Neural cell (in vitro differentiated cells): ENCODE measurements around the gene GUCA1A.

ENCODE experiments used
- EZH2 ChIP-seq: fragments of 200-600, 300-800 bp; shearing (Covaris generic), sonication (generic); IDR thresholded peaks from 2 replicates; pipeline ENCODE4 v1.6.1; 2014; ENCODE audit warnings: antibody characterized with exemption, low read length, borderline replicate concordance, mild to moderate bottlenecking; ENCODE audit not compliant: insufficient read depth, poor library complexity, severe bottlenecking
- MXI1 ChIP-seq: fragments of 450-650 bp; conservative IDR thresholded peaks from 2 replicates; pipeline ENCODE4 v1.6.1; 2014; ENCODE audit warnings: antibody characterized with exemption, mild to moderate bottlenecking; ENCODE audit not compliant: poor library complexity, severe bottlenecking
- RAD21 ChIP-seq: fragments of 450-650 bp; conservative IDR thresholded peaks from 2 replicates; pipeline ENCODE4 v1.6.1; 2014; ENCODE audit warnings: antibody characterized with exemption, mild to moderate bottlenecking, moderate library complexity
- TAF1 ChIP-seq: IDR thresholded peaks from 2 replicates; pipeline ENCODE4 v1.6.1; 2012; ENCODE audit warnings: low read depth
- TF ChIP-seq, protein P1 (sequence below): fragments of 450-650 bp; IDR thresholded peaks from 2 replicates; pipeline ENCODE4 v1.5.1; 2014; ENCODE audit warnings: antibody characterized with exemption, mild to moderate bottlenecking, moderate library complexity; ENCODE audit not compliant: poor library complexity, severe bottlenecking

DNA sequence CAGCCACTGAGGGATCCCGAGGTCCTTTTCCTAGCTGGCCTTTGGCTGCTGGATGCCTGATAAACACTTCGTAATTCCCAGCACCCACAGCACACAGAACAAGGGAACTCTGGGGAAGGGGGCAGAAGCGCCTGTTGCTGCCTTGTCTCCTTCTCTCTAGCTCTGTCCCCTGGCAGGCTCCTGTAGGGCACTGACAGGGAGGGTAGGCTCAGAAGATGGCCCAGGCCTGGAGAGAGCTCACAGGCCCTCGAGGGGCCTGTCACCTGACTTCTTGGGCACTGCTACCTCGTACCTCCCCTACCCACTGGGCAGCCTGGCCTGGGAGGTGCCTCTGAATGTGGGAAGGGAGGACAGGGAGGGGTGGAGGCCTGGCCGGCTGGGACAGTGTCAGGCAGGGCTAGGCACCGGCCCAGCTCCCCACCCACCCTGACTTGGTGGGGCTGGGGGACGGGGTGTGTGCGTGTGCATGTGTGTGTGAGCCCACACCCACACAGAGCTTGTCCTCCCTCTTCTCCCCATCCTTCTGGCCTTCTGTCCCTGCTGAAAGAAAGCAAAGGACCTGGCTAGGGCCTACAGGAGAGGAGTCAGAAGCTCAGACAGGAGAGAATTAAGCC, 48.8 kb upstream of the GUCA1A start:
- TF ChIP-seq, protein P1, sequence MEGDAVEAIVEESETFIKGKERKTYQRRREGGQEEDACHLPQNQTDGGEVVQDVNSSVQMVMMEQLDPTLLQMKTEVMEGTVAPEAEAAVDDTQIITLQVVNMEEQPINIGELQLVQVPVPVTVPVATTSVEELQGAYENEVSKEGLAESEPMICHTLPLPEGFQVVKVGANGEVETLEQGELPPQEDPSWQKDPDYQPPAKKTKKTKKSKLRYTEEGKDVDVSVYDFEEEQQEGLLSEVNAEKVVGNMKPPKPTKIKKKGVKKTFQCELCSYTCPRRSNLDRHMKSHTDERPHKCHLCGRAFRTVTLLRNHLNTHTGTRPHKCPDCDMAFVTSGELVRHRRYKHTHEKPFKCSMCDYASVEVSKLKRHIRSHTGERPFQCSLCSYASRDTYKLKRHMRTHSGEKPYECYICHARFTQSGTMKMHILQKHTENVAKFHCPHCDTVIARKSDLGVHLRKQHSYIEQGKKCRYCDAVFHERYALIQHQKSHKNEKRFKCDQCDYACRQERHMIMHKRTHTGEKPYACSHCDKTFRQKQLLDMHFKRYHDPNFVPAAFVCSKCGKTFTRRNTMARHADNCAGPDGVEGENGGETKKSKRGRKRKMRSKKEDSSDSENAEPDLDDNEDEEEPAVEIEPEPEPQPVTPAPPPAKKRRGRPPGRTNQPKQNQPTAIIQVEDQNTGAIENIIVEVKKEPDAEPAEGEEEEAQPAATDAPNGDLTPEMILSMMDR: no peak
- no peak for TF ChIP-seq TAF1
- no peak for TF ChIP-seq RAD21
- no peak for TF ChIP-seq MXI1
- no peak for TF ChIP-seq EZH2
